Esophagus squamous epithelium (tissue), 5 donors: Measurements from ENCODE around the gene HYPK. TPM values are rescaled to one million over a fixed set of nuclear protein-coding genes. Genes with fewer than 3 reads are reported as not detected.
"Not testable (repeated sequence)": the region's sequence is repeated elsewhere in the genome, so short reads cannot be mapped to it uniquely, and the experiment has no call there.

ENCODE experiments used
- DNase-seq: peaks from one replicate; lab custom pipeline; 2025; lab: John Stamatoyannopoulos, UW
- H3K27ac ChIP-seq, 4 donors: fragments of 200-600 bp; sonication (generic); one replicate each; pipeline ENCODE4 v1.5.1; 2016 to 2019; ENCODE audit warnings: mild to moderate bottlenecking in 1 of 4
- H3K27me3 ChIP-seq, 4 donors: fragments of 200-600 bp; sonication (generic); 1 replicate in 3 of 4; 2 replicates in 1 of 4; pipeline versions ENCODE4 v1.5.1 to v1.6.0; 2017 to 2021; ENCODE audit warnings: antibody characterized with exemption in 1 of 4
- H3K36me3 ChIP-seq, 3 donors: fragments of 200-600 bp; sonication (generic); one replicate each; pipeline ENCODE4 v1.5.1; 2016 to 2019
- H3K4me1 ChIP-seq, 3 donors: fragments of 200-600 bp; sonication (generic); one replicate each; pipeline ENCODE4 v1.5.1; 2017 to 2019
- H3K4me3 ChIP-seq, 4 donors: fragments of 200-600 bp; sonication (generic); 1 replicate in 3 of 4; 2 replicates in 1 of 4; pipeline ENCODE4 v1.5.1; 2016 to 2019; ENCODE audit warnings: mild to moderate bottlenecking in 2 of 4, moderate library complexity in 1 of 4
- H3K9me3 ChIP-seq, 3 donors: fragments of 200-600 bp; sonication (generic); one replicate each; pipeline ENCODE4 v1.5.1; 2016 to 2019
- POLR2A ChIP-seq, 4 donors: fragments of 450-650 bp; IDR thresholded peaks; one replicate each; pipeline ENCODE4 v1.6.1; 2017; ENCODE audit warnings: antibody characterized with exemption in 4 of 4, mild to moderate bottlenecking in 4 of 4, moderate library complexity in 3 of 4
- WGBS, 2 donors: methylation state at CpG; one replicate each; pipeline ENCODE4 v1.1.5; 2018; 5-methylcytosine and 5-hydroxymethylcytosine counted together
- intact Hi-C: fragments of 100-400 bp; cut with DNase I; formaldehyde crosslinking; loops from one replicate; pipeline ENCODE4 v1.15.0; 2022
- total RNA-seq, 4 donors: library from RNA; depleted of rRNA; stranded (reverse); fragments of >200 nt; gene quantifications; one replicate each; pipeline ENCODE4 v1.1.0, GENCODE V29; 2016
- TF ChIP-seq, protein P1 (sequence below), 6 experiments: fragments of 450-650 bp in 4 of 6; fragments of 200-600 bp in 2 of 6; sonication (generic) in 2 of 6; IDR thresholded peaks; one replicate each; pipeline ENCODE4 v1.5.1; 2016 to 2019; ENCODE audit warnings: antibody characterized with exemption in 6 of 6, mild to moderate bottlenecking in 4 of 6, moderate library complexity in 4 of 6
- donor health status: DM: yes; HTN: yes; CAD: no.

The HYPK gene
- total RNA-seq, 4 donors from 2014 or later = 2.0 to 9.3 (median 5.8) TPM

DNA sequence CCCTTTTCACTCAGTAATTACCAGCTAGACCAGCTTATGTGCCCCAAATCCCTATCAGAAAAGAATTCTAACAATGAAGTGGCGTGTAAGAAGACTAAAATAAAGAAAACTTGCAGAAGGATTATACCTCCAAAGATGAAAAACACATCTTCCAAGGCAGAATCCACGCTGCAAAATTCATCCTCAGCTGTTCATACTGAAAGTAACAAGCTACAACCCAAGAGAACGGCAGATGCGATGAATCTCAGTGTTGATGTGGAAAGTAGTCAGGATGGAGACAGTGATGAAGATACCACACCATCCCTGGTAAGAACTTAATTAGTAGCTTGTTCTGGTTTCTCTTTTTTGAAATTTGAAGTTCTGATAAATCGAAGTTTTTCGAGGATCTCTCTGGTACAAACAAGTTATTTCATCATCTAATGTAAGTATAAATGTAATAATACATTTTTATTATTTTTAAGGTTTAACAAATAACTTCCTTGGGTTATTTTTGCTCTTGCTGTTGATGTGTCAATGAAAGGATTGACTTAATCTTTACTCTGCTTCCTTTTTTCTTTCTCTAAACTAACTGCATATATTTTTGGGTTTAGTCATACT is 27.8 kb downstream of the HYPK start:
- TF ChIP-seq POLR2A (IDR thresholded peaks at IDR 0.05) = no peak
- intact Hi-C loops = no loop called here
- peaks cover 20 to 53% (median 23%) of the 10 kb centered on the region in 3 donors for H3K4me1 ChIP-seq
- H3K36me3 ChIP-seq = no peaks in the 10 kb centered on the region
- peak overlapping the region; percentile 45 to 83 (median 60) for H3K4me3 ChIP-seq
- H3K9me3 ChIP-seq = no peaks in the 10 kb centered on the region
- WGBS, 2 donors = 37 to 40% methylated on average over 6 of the region's 6 CpGs
- no peak for DNase-seq
- peak overlapping the region in 3 of 4 donors; percentile 78 to 87 (median 84) for H3K27ac ChIP-seq
- no peaks in the 10 kb centered on the region for H3K27me3 ChIP-seq

DNA sequence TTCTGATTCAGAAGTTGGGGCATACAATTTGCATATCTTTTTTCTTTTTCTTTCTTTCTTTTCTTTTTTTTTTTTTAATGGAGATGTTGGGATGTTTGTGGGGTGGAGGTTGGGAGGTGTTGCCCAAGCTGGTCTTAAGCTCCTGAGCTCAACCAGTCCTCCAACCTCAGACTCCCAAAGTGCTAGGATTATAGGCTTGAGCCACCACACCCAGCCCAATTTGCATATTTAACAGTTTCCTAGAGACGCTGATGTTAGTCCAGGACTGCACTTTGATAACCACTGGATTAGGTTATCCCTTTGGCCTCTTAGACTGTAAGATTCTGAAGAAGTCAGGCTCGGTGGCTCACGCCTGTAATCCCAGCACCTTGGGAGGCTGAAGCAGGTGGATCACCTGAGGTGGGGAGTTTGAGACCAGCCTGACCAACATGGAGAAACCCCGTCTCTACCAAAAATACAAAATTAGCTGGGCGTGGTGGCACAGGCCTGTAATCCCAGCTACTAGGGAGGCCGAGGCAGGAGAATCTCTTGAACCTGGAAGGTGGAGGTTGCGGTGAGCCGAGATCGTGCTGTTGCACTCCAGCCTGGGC is 29.6 kb downstream of the HYPK start:
- H3K4me1 ChIP-seq = peaks cover 10 to 40% (median 17%) of the 10 kb centered on the region in 3 donors
- H3K36me3 ChIP-seq = peaks cover 0 to 10% (median 0%) of the 10 kb centered on the region in 3 donors
- H3K4me3 ChIP-seq, H3K27ac ChIP-seq, H3K27me3 ChIP-seq, intact Hi-C loops, H3K9me3 ChIP-seq, DNase-seq: not testable (repeated sequence)
- 88 to 91% methylated on average over 7 to 8 of the region's 9 CpGs for WGBS, 2 donors

DNA sequence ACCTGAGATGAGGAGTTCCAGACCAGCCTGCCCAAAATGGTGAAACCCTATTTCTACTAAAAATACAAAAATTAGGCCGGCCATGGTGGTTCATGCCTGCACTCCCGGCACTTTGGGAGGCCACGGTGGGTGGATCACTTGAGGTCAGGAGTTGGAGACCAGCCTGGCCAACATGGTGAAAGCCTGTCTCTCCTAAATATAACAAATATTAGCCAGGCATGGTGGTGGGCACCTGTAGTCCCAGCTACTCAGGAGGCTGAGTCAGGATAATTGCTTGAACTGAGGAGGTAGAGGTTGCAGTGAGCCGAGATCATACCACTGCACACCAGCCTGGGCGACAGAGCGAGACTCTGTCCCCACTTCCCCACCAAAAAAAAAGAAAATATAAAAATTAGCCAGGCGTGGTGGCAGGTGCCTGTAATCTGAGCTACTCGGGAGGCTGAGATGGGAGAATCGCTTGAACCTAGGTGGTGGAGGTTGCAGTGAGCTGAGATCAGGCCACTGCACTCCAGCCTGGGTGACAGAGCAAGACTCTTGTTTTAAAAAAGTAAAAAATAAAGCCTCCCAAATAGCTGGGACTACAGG is 30.4 kb downstream of the HYPK start:
- Histone ChIP-seq H3K36me3 (peaks cover 0 to 18% (median 0%) of the 10 kb centered on the region in 3 donors), H3K4me1 (peaks cover 9 to 35% (median 17%) of the 10 kb centered on the region in 3 donors)
- intact Hi-C loops, H3K27me3 ChIP-seq, H3K4me3 ChIP-seq, H3K27ac ChIP-seq, H3K9me3 ChIP-seq, DNase-seq: not testable (repeated sequence)
- 86 to 95% methylated on average over 7 to 9 of the region's 9 CpGs for WGBS, 2 donors

DNA sequence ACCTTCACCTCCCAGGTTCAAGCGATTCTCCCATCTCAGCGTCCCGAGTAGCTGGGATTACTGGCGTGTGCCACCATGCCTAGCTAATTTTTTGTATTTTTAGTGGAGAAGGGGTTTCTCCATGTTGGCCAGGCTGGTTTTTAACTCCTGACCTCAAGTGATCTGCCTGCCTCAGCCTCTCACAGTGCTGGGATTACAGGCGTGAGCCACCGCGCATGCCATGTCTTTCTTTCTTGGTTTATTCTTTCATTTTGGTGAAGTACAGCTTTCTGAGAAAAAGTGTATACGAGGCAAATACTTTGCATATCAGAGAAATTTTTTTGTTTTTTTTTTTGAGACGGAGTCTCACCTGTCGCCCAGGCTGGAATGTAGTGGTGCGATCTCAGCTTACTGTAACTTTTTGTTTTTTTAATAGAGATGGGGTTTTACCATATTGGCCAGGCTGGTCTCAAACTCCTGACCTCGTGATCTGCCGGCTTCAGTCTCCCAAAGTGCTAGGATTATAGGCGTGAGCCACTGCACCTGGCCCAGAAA is 31.2 kb downstream of the HYPK start:
- H3K27ac ChIP-seq, intact Hi-C loops, DNase-seq, H3K9me3 ChIP-seq, H3K27me3 ChIP-seq, H3K4me3 ChIP-seq: not testable (repeated sequence)
- Histone ChIP-seq H3K36me3 (peaks cover 0 to 26% (median 0%) of the 10 kb centered on the region in 3 donors), H3K4me1 (peaks cover 3 to 27% (median 10%) of the 10 kb centered on the region in 3 donors)
- WGBS, 2 donors = 81 to 85% methylated on average over 14 of the region's 14 CpGs

DNA sequence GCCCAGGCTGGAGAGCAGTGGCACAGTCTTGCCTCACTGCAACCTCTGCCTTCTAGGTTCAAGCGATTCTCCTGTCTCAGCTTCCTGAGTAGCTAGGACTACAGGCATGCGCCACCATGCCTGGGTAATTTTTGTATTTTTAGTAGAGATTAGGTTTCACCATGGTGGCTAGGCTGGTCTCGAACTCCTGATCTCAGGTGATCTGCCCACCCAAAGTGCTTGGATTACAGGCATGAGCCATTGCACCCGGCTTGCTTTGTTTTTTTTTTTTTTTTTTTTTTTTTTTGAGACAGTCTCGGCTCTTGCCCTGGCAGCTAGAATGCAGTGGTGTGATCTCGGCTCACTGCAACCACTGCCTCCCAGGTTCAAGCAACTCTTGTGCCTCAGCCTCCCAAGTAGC is 32.1 kb downstream of the HYPK start:
- WGBS, 2 donors = 76 to 93% methylated on average over 4 to 5 of the region's 6 CpGs
- H3K9me3 ChIP-seq, H3K27me3 ChIP-seq, H3K4me3 ChIP-seq, intact Hi-C loops, DNase-seq, H3K27ac ChIP-seq: not testable (repeated sequence)
- peaks cover 0 to 33% (median 0%) of the 10 kb centered on the region in 3 donors for H3K36me3 ChIP-seq
- peaks cover 3 to 18% (median 7%) of the 10 kb centered on the region in 3 donors for H3K4me1 ChIP-seq

DNA sequence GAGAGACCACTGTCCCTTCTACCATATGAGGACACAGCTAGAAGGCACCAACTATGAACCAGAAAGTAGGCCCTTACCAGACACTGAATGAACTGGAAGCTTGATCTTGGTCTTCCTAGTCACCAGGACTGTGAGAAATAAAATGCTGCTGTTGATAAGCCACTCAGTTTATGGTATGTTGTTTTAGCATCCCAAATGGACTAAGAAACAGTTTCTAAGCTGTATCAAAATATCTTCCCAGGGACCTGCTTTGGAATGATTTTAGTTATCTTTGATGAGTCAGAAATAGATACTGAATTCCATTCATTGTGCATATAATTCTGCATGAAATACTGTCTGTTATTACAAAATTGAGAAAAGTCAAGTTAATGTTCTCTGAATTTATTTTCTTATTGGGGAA is 45.0 kb downstream of the HYPK start:
- H3K27ac ChIP-seq = no peak overlapping the region
- H3K27me3 ChIP-seq = no peaks in the 10 kb centered on the region
- no peak overlapping the region for H3K4me3 ChIP-seq
- H3K4me1 ChIP-seq = no peaks in the 10 kb centered on the region
- TF ChIP-seq POLR2A (IDR thresholded peaks at IDR 0.05) = no peak
- TF ChIP-seq, protein P1, sequence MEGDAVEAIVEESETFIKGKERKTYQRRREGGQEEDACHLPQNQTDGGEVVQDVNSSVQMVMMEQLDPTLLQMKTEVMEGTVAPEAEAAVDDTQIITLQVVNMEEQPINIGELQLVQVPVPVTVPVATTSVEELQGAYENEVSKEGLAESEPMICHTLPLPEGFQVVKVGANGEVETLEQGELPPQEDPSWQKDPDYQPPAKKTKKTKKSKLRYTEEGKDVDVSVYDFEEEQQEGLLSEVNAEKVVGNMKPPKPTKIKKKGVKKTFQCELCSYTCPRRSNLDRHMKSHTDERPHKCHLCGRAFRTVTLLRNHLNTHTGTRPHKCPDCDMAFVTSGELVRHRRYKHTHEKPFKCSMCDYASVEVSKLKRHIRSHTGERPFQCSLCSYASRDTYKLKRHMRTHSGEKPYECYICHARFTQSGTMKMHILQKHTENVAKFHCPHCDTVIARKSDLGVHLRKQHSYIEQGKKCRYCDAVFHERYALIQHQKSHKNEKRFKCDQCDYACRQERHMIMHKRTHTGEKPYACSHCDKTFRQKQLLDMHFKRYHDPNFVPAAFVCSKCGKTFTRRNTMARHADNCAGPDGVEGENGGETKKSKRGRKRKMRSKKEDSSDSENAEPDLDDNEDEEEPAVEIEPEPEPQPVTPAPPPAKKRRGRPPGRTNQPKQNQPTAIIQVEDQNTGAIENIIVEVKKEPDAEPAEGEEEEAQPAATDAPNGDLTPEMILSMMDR (IDR thresholded peaks at IDR 0.05) = no peak
- H3K36me3 ChIP-seq = peaks cover 0 to 81% (median 5%) of the 10 kb centered on the region in 3 donors
- H3K9me3 ChIP-seq = no peaks in the 10 kb centered on the region
- intact Hi-C loops = no loop called here
- no peak for DNase-seq

DNA sequence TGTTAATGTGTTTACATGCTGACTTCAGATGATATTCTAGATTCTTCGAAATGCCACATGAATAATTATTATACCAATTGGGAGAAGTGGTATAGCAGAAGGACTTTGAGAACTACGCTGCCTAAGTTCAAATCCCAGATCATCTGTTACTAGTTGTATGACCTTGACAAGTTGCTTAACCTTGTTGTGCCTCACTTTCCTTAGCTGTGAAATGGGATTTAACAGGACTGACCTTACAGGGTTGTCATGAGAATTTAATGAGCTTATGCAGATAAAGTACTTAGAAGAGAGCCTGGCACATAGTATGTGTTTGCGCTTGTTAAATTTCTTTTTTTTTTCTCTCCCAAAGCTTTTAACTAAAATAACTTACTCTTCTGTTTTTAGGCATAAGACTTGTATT is 50.9 kb downstream of the HYPK start:
- no peak for TF ChIP-seq POLR2A (IDR thresholded peaks at IDR 0.05)
- TF ChIP-seq, protein P1 (IDR thresholded peaks at IDR 0.05) = no peak
- H3K27me3 ChIP-seq = no peaks in the 10 kb centered on the region
- DNase-seq = no peak
- 96 to 98% methylated on average over 3 of the region's 3 CpGs for WGBS, 2 donors
- no peak overlapping the region for H3K4me3 ChIP-seq
- no peak overlapping the region for H3K27ac ChIP-seq
- intact Hi-C loops = no loop called here
- H3K36me3 ChIP-seq = peaks cover 0 to 77% (median 0%) of the 10 kb centered on the region in 3 donors
- H3K9me3 ChIP-seq = no peaks in the 10 kb centered on the region
- no peaks in the 10 kb centered on the region for H3K4me1 ChIP-seq
